CD4-positive, alpha-beta T cell treated with Interleukin-15 for 4 hours (primary cell): ENCODE results near the gene KANK2.

Experiments
- DNase-seq: peaks from one replicate; pipeline ENCODE4 v3.0.0-alpha.2; 2020; ENCODE audit warnings: low spot score

KANK2 gene

GRCh38 chr19:11225815-11226214 is 28.5 kb upstream of the KANK2 start:
- no peak for DNase-seq

- DNase-seq, result no peak
These were observed 27.8 kb upstream of the KANK2 start for GRCh38 chr19:11225172-11225571.

- no peak for DNase-seq
These were observed 27.1 kb upstream of the KANK2 start for GRCh38 chr19:11224429-11224828.

GRCh38 chr19:11223200-11223599 is 25.9 kb upstream of the KANK2 start:
- DNase-seq, result no peak

GRCh38 chr19:11221082-11221598 is 23.8 kb upstream of the KANK2 start:
- DNase-seq, result no peak

GRCh38 chr19:11214387-11214786 is 17.0 kb upstream of the KANK2 start:
- DNase-seq, result no peak

GRCh38 chr19:11210656-11210928 is 13.2 kb upstream of the KANK2 start:
- DNase-seq, result no peak

GRCh38 chr19:11209839-11210655 is 12.7 kb upstream of the KANK2 start:
- no peak for DNase-seq

GRCh38 chr19:11208561-11209471 is 11.5 kb upstream of the KANK2 start:
- no peak for DNase-seq

GRCh38 chr19:11205939-11206570 is 8.7 kb upstream of the KANK2 start:
- no peak for DNase-seq

GRCh38 chr19:11204943-11205349 is 7.6 kb upstream of the KANK2 start:
- no peak for DNase-seq

GRCh38 chr19:11204076-11204602 is 6.8 kb upstream of the KANK2 start:
- no peak for DNase-seq

- DNase-seq, result peak; percentile 35
These were observed 6.1 kb upstream of the KANK2 start for GRCh38 chr19:11203194-11204075.

- DNase-seq, result no peak
These were observed 5.3 kb upstream of the KANK2 start for GRCh38 chr19:11202488-11203193.

GRCh38 chr19:11201791-11202190 is 4.4 kb upstream of the KANK2 start:
- DNase-seq, result no peak

- no peak for DNase-seq
These were observed 3.6 kb upstream of the KANK2 start for GRCh38 chr19:11200931-11201330.

- no peak for DNase-seq
These were observed 2.8 kb upstream of the KANK2 start for GRCh38 chr19:11200015-11200574.

- DNase-seq, result no peak
These were observed 2.2 kb upstream of the KANK2 start for GRCh38 chr19:11199517-11199916.

GRCh38 chr19:11198769-11199424 is 1.6 kb upstream of the KANK2 start:
- DNase-seq, result no peak

- no peak for DNase-seq
These were observed 810 bp upstream of the KANK2 start for GRCh38 chr19:11198175-11198534.
